ENCODE measurements around the gene ZNF425. TPM values are rescaled to one million over a fixed set of nuclear protein-coding genes. Genes with fewer than 3 reads are reported as not detected.
"Not testable (repeated sequence)": the region's sequence is repeated elsewhere in the genome, so short reads cannot be mapped to it uniquely, and the experiment has no call there.

Gene ZNF425
- total RNA-seq, 1 donor from 2014 or later: 1.1 TPM

DNA sequence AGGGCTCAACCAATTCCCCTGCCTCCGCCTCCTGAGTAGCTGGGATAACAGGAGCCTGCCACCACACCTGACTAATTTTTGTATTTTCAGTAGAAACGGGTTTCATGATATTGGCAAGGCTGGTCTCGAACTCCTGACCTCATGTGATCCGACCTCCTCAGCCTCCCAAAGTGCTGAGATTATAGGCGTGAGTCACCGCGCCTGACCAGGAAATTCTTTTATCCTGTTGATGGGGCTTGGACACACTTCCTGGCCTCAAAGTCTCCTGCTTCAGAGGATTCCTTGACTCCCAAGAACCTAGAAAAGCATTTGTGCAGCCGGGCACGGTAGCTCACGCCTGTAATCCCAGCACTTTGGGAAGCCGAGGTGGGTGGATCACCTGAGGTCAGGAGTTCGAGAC, 16.2 kb downstream of the ZNF425 start:
- intact Hi-C loops (cut with micrococcal nuclease): no loop called here
- no peak overlapping the region for H3K27ac Mint-ChIP-seq

DNA sequence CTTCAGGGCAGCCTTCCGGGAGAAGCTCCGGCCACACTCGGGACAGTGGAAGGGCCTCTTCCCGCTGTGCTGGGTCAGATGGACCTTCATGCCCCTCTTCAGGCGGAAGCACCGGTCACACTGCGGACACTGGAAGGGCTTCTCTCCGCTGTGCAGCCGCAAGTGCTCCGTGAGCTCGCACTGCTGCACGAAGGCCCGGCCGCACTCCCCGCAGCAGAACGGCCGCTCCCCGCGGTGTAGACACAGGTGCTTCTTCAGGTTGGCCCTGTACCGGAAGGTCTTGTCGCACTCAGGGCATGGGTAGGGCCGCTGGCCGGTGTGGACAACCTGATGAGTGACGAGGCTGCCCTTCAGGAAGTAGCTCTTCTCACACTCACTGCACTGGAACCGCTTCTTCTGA, 21.4 kb downstream of the ZNF425 start:
- Mint-ChIP-seq H3K36me3 (ENCODE audit: low read depth) (no peaks in the 10 kb centered on the region), H3K27me3 (ENCODE audit: insufficient read depth) (peaks cover 6% of the 10 kb centered on the region)

More for the DNA sequence above, 16.2 kb downstream of the ZNF425 start:
- Mint-ChIP-seq H3K9me3 (no peaks in the 10 kb centered on the region), H3K27me3 (ENCODE audit: insufficient read depth) (peaks cover 4% of the 10 kb centered on the region), H3K36me3 (ENCODE audit: low read depth) (no peaks in the 10 kb centered on the region), H3K4me3 (no peak overlapping the region), H3K4me1 (ENCODE audit: low read depth) (no peaks in the 10 kb centered on the region)
- DNase-seq (ENCODE audit: low spot score): no peak

GRCh38 chr7:149104214-149104613, 21.9 kb downstream of the ZNF425 start:
- no peak for DNase-seq (ENCODE audit: low spot score)
- Mint-ChIP-seq H3K27ac (no peak overlapping the region), H3K9me3 (no peaks in the 10 kb centered on the region), H3K36me3 (ENCODE audit: low read depth) (no peaks in the 10 kb centered on the region), H3K27me3 (ENCODE audit: insufficient read depth) (peaks cover 6% of the 10 kb centered on the region), H3K4me3 (no peak overlapping the region), H3K4me1 (ENCODE audit: low read depth) (no peaks in the 10 kb centered on the region)
- intact Hi-C loops (cut with micrococcal nuclease): no loop called here

More for the DNA sequence above, 21.4 kb downstream of the ZNF425 start:
- no peaks in the 10 kb centered on the region for H3K9me3 Mint-ChIP-seq
- no peak overlapping the region for H3K27ac Mint-ChIP-seq
- no peak for DNase-seq (ENCODE audit: low spot score)
- H3K4me3 Mint-ChIP-seq: no peak overlapping the region
- intact Hi-C loops (cut with micrococcal nuclease): no loop called here
- no peaks in the 10 kb centered on the region for H3K4me1 Mint-ChIP-seq (ENCODE audit: low read depth)

DNA sequence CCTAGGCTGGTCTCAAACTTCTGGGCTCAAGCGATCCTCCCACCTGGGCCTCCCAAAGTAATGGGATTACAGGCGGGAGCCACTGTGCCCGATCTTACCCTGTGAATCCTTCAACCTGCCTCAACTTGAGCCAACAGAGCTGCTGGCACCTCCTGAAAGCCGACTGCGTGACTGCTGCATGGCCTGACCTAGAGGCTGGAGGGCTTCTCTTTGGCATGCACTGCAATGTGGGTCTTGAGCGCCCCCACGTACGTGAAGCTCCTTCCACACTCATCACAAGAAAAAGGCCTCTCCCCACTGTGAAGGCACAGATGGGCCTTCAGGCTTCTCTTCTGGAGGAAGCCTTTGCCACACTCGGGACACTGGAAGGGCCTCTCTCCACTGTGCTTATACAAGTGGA, 22.7 kb downstream of the ZNF425 start:
- intact Hi-C loops (cut with micrococcal nuclease): no loop called here
- no peak for DNase-seq (ENCODE audit: low spot score)
- no peaks in the 10 kb centered on the region for H3K9me3 Mint-ChIP-seq
- H3K36me3 Mint-ChIP-seq (ENCODE audit: low read depth): no peaks in the 10 kb centered on the region
- H3K27ac Mint-ChIP-seq: no peak overlapping the region
- H3K4me1 Mint-ChIP-seq (ENCODE audit: low read depth): no peaks in the 10 kb centered on the region
- H3K4me3 Mint-ChIP-seq: no peak overlapping the region
- H3K27me3 Mint-ChIP-seq (ENCODE audit: insufficient read depth): peaks cover 2% of the 10 kb centered on the region

- H3K27ac Mint-ChIP-seq: no peak overlapping the region
- H3K9me3 Mint-ChIP-seq: no peaks in the 10 kb centered on the region
- H3K36me3 Mint-ChIP-seq (ENCODE audit: low read depth): no peaks in the 10 kb centered on the region
- intact Hi-C loops (cut with micrococcal nuclease): no loop called here
- H3K27me3 Mint-ChIP-seq (ENCODE audit: insufficient read depth): peaks cover 2% of the 10 kb centered on the region
- H3K4me1 Mint-ChIP-seq (ENCODE audit: low read depth): no peaks in the 10 kb centered on the region
- DNase-seq (ENCODE audit: low spot score): no peak
- H3K4me3 Mint-ChIP-seq: no peak overlapping the region
Observed at GRCh38 chr7:149102666-149103065, 23.5 kb downstream of the ZNF425 start.

GRCh38 chr7:149100821-149101220, 25.3 kb downstream of the ZNF425 start:
- intact Hi-C loops (cut with micrococcal nuclease): no loop called here
- no peaks in the 10 kb centered on the region for H3K36me3 Mint-ChIP-seq (ENCODE audit: low read depth)
- no peak for DNase-seq (ENCODE audit: low spot score)
- H3K9me3 Mint-ChIP-seq: no peaks in the 10 kb centered on the region
- H3K27ac Mint-ChIP-seq: no peak overlapping the region
- no peaks in the 10 kb centered on the region for H3K4me1 Mint-ChIP-seq (ENCODE audit: low read depth)
- H3K27me3 Mint-ChIP-seq (ENCODE audit: insufficient read depth): peaks cover 2% of the 10 kb centered on the region
- no peak overlapping the region for H3K4me3 Mint-ChIP-seq

DNA sequence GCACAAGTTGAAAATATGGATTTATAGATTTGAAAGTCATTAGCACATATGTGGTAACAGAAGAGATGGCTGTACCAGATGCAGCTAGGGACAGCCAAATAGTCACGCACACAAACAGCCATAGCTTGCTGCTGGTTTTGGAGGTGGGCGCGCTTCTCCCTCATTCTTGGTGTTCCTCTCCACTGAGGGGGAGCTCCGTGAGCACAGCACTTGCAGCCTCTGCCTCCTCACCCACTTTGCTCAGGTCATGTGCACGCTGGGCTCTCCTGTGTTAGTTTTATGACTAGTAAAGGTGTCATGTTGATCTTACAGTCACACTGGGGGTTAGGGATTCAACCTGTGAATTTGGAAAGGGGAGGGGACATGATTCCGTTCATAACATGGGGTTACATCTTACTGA, 27.1 kb downstream of the ZNF425 start:
- H3K27me3 Mint-ChIP-seq (ENCODE audit: insufficient read depth): peaks cover 2% of the 10 kb centered on the region
- no peak for DNase-seq (ENCODE audit: low spot score)
- H3K4me1 Mint-ChIP-seq (ENCODE audit: low read depth): no peaks in the 10 kb centered on the region
- no peaks in the 10 kb centered on the region for H3K36me3 Mint-ChIP-seq (ENCODE audit: low read depth)
- no peak overlapping the region for H3K4me3 Mint-ChIP-seq
- H3K27ac Mint-ChIP-seq: no peak overlapping the region
- intact Hi-C loops (cut with micrococcal nuclease): loop anchor here (10.0 kb wide), 1 partner anchor 574 kb away; no protein-coding TSS in a partner anchor
- no peaks in the 10 kb centered on the region for H3K9me3 Mint-ChIP-seq

DNA sequence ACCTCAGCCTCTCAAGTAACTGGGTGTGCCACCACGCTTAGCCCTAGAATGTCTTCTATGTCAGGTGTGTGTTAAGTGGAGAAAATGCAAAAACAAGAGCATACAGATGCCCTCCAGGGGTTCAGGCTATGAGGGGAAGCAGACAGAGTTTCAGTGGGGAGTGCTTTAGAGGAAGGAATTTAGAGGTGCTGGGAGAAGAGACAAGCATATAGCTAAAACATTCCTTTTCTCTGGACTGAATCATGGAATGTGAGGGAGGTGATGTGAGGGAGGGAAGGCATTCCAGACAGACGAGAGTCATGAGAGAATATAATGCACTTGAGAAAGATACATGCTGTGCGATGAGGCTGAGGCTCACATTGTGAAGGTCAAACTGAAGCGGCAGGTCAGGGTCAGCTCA, 29.0 kb downstream of the ZNF425 start:
- no peak for DNase-seq (ENCODE audit: low spot score)
- no peaks in the 10 kb centered on the region for H3K4me1 Mint-ChIP-seq (ENCODE audit: low read depth)
- peaks cover 2% of the 10 kb centered on the region for H3K27me3 Mint-ChIP-seq (ENCODE audit: insufficient read depth)
- H3K4me3 Mint-ChIP-seq: no peak overlapping the region
- H3K36me3 Mint-ChIP-seq (ENCODE audit: low read depth): no peaks in the 10 kb centered on the region
- no peaks in the 10 kb centered on the region for H3K9me3 Mint-ChIP-seq
- no peak overlapping the region for H3K27ac Mint-ChIP-seq
- intact Hi-C loops (cut with micrococcal nuclease): loop anchor here (10.0 kb wide), 1 partner anchor 572 kb away; no protein-coding TSS in a partner anchor

- H3K4me3 Mint-ChIP-seq: no peak overlapping the region
- H3K36me3 Mint-ChIP-seq (ENCODE audit: low read depth): no peaks in the 10 kb centered on the region
- intact Hi-C loops (cut with micrococcal nuclease): loop anchor here (10.0 kb wide), 1 partner anchor 568 kb away; no protein-coding TSS in a partner anchor
- peaks cover 2% of the 10 kb centered on the region for H3K27me3 Mint-ChIP-seq (ENCODE audit: insufficient read depth)
- DNase-seq (ENCODE audit: low spot score): no peak
- H3K27ac Mint-ChIP-seq: no peak overlapping the region
- H3K4me1 Mint-ChIP-seq (ENCODE audit: low read depth): peaks cover 12% of the 10 kb centered on the region
- H3K9me3 Mint-ChIP-seq: no peaks in the 10 kb centered on the region
Observed at GRCh38 chr7:149093228-149093627, 32.9 kb downstream of the ZNF425 start.

- peak overlapping the region; percentile 37 for H3K4me3 Mint-ChIP-seq
- not testable (repeated sequence) for H3K27ac Mint-ChIP-seq; DNase-seq (ENCODE audit: low spot score); H3K36me3 Mint-ChIP-seq (ENCODE audit: low read depth); H3K9me3 Mint-ChIP-seq; H3K27me3 Mint-ChIP-seq (ENCODE audit: insufficient read depth)
- intact Hi-C loops (cut with micrococcal nuclease): loop anchor here (10.0 kb wide), 1 partner anchor 567 kb away; no protein-coding TSS in a partner anchor
- peaks cover 17% of the 10 kb centered on the region for H3K4me1 Mint-ChIP-seq (ENCODE audit: low read depth)
Observed at GRCh38 chr7:149092244-149092643, 33.9 kb downstream of the ZNF425 start.

GRCh38 chr7:149090397-149091195, 35.5 kb downstream of the ZNF425 start, which contains the start of gene ZNF786:
Gene ZNF786, minus strand, starts transcription at chr7:149090718. Its CDS starts 78 bp downstream, at chr7:149090640.
- intact Hi-C loops (cut with micrococcal nuclease): loop anchor here (1.0 to 10.0 kb wide), 10 partner anchors 25 to 566 kb away; partner anchors contain the start of genes PDIA4, ZNF282, ZNF398 and ZNF425
- peak within 1 kb of the TSS; percentile 100 for H3K27ac Mint-ChIP-seq
- H3K9me3 Mint-ChIP-seq: peaks cover 5% of the 10 kb centered on the region
- DNase-seq (ENCODE audit: low spot score): peak; percentile 87
- H3K4me1 Mint-ChIP-seq (ENCODE audit: low read depth): peaks cover 17% of the 10 kb centered on the region
- H3K36me3 Mint-ChIP-seq (ENCODE audit: low read depth): peaks cover 5% of the 10 kb centered on the region
- H3K4me3 Mint-ChIP-seq: peak within 1 kb of the TSS; percentile 99
- peaks cover 2% of the 10 kb centered on the region for H3K27me3 Mint-ChIP-seq (ENCODE audit: insufficient read depth)

DNA sequence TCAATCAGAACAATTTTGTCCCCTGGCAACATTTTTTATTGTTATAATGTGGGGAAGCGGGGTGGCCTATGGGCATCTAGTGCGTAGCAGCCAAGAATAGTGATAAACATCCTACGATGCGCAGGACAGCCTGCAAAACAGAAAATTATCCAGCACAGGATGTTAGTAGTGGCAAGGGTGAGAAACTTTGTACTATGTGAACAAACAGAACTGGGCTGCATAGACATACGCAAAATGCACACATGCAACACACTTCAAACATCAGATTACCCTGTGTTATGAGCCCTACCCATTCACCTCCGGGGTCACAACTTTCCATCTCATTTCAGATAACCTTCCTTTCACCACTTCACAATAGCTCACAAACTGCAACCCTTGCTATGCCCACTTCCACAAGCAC, 38.7 kb downstream of the ZNF425 start:
- Mint-ChIP-seq H3K27ac (no peak overlapping the region), H3K9me3 (peaks cover 13% of the 10 kb centered on the region)
- intact Hi-C loops (cut with micrococcal nuclease): no loop called here

DNA sequence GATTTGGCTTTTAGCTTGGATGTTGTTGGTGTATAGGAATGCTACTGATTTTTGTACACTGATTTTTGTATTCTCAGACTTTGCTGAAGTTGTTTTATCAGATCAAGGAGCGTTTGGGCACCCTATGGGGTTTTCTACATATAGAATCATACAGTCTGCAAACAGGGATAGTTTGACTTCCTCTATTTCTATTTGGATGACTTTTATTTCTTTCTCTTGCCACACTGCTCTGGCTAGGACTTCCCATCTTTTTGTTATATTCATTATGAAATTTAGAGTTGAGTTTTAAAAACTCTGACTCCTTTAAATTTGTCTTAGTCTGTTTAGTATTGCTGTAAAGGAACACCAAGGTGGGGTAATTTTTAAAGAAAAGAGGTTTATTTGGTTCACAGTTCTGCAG, 40.3 kb downstream of the ZNF425 start:
- peaks cover 18% of the 10 kb centered on the region for H3K36me3 Mint-ChIP-seq (ENCODE audit: low read depth)
- peaks cover 13% of the 10 kb centered on the region for H3K9me3 Mint-ChIP-seq

More for the DNA sequence above, 38.7 kb downstream of the ZNF425 start:
- peaks cover 17% of the 10 kb centered on the region for H3K4me1 Mint-ChIP-seq (ENCODE audit: low read depth)
- peaks cover 2% of the 10 kb centered on the region for H3K27me3 Mint-ChIP-seq (ENCODE audit: insufficient read depth)
- peaks cover 18% of the 10 kb centered on the region for H3K36me3 Mint-ChIP-seq (ENCODE audit: low read depth)
- DNase-seq (ENCODE audit: low spot score): no peak
- H3K4me3 Mint-ChIP-seq: no peak overlapping the region

More for the DNA sequence above, 40.3 kb downstream of the ZNF425 start:
- Mint-ChIP-seq H3K27me3 (ENCODE audit: insufficient read depth) (peaks cover 2% of the 10 kb centered on the region), H3K4me3 (no peak overlapping the region), H3K27ac (no peak overlapping the region), H3K4me1 (ENCODE audit: low read depth) (peaks cover 11% of the 10 kb centered on the region)
- intact Hi-C loops (cut with micrococcal nuclease): no loop called here
- DNase-seq (ENCODE audit: low spot score): no peak

Measured in activated T-helper 1 cell treated with anti-CD3 and anti-CD28 coated beads, Interleukin-12 subunit alpha, Interleukin-12 subunit beta, Interleukin-2, Interleukin-4 antibody, amounts not matched to agents 30 ng/mL and 10 ng/mL and 1 ng/mL, durations not matched to agents 14 hours and 24 hours and 36 hours (primary cell).